IPS DF 19.7 (cell line): ENCODE measurements around the gene SEPTIN12.
"Not testable (repeated sequence)": the region's sequence is repeated elsewhere in the genome, so short reads cannot be mapped to it uniquely, and the experiment has no call there.

ENCODE experiments used
- DNase-seq: peaks from one replicate; pipeline ENCODE4 v3.0.0-alpha.2; 2013; ENCODE audit warnings: low read depth, low spot score

The SEPTIN12 gene

GRCh38 chr16:4754865-4755264, 33.3 kb downstream of the SEPTIN12 start:
- DNase-seq: no peak

GRCh38 chr16:4753227-4753626, 34.9 kb downstream of the SEPTIN12 start:
- no peak for DNase-seq

GRCh38 chr16:4752351-4753100, 35.6 kb downstream of the SEPTIN12 start:
- DNase-seq: no peak

GRCh38 chr16:4750896-4751295, 37.2 kb downstream of the SEPTIN12 start:
- no peak for DNase-seq

DNA sequence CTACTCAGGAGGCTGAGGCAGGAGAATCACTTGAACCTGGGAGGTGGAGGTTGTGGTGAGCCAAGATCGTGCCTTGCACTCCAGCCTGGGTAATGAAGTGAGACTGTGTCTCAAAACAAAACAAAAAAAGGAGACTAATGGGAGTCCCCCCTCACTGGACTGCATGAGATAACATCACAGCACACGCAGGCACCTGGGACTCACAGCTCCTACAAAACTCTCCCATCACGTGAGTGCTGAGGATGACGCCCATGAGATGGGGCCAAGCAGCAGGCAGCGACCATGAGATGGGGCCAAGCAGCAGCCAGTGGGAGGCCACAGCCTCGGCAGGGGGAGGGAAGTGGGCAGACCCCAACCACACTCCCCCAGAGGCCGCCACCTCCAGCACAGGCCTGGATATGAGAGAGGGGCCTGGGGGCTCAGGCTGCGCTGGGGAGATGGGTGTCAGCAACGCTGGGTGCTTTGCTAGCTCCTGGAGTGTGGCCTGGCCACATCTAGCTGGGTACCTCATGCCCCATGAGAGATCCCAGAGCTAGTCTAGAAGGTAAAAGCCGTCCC, 38.4 kb downstream of the SEPTIN12 start:
- no peak for DNase-seq

- DNase-seq: no peak
Measured at GRCh38 chr16:4748682-4749411, 39.3 kb downstream of the SEPTIN12 start.

GRCh38 chr16:4747906-4748681, 40.1 kb downstream of the SEPTIN12 start:
- DNase-seq: no peak

DNA sequence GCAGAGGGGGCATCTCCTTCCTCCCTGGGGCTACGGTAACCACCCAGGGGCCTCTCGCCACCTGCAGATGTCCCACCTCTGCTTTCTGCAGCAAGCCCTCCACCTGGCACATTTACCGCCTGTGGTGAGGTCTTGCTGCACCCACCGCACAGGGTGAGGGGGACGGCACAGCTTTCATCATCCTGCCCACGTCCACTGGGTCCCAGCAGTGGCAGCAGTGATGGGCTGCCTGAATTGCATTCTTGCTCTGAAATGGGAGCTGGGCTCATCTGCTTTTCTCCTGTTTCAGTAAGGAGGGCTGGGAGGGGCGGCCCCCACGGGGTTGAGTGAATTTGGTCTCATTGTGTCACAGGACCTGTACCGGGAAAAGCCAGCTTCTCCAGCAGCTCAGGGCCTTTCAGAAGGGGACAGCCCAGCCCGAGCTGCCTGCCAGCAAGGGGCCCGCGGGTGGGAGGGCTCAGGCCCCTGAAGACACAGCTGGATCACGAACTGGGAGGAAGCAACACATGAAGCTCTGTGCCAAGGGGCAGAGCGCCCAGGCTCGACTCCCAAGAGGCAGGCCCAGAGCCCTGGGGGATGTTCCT, 41.1 kb downstream of the SEPTIN12 start:
- no peak for DNase-seq

- no peak for DNase-seq
Measured at GRCh38 chr16:4746215-4746614, 41.9 kb downstream of the SEPTIN12 start.

- DNase-seq: no peak
Measured at GRCh38 chr16:4745274-4745569, 42.9 kb downstream of the SEPTIN12 start.

DNA sequence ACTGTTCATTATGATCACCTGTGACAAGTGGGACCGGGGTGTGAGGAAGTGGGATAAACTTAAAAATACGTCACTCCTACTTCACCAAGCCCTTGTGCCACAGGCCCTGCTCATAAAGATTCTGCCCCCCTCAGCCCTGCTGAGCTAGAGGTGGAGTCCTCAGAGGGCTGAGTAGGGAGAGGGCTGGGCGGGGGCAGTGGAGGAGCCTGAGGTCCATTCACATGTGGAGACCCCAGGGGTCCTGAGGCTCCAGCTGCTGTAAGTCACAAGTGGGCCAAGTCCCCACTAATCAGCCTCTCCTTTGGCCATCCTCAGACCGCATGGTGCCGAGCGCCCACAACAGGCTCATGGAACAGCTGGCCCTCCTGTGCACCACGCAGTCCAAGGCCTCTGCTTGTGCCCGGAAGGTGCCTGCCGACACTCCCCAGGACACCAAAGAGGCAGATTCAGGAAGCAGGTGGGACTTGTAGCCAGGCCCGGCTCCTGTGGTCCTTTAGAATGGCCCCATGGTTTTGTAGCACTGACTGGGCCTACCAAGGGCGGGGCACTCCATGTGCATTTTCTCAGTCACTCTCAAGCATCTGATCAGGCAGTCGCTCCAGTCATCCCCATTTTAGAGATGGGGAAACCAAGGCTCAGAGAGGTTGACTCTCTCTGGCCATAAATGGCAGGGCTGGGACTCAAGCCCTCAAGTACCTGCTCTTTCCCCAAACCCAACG, 43.4 kb downstream of the SEPTIN12 start:
- no peak for DNase-seq

GRCh38 chr16:4743226-4743878, 44.8 kb downstream of the SEPTIN12 start:
- DNase-seq: no peak

DNA sequence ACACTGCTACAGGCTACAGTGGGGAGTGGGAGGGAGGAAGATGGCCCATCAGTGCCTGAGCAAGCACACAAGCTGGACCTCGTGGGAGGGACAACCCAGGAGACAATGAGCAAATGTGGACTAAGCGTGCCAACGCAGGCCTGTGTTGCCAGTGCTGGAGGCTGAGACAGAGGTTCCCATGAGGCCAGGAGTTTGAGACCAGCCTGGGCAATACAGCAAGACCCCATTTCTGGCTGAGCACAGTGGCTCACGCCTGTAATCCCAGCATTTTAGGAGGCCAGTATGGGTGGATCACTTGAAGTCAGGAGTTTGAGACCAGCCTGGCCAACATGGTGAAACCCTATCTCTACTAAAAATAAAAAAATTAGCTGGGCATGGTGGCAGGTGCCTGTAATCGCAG, 49.8 kb downstream of the SEPTIN12 start:
- not testable (repeated sequence) for DNase-seq

- DNase-seq: no peak
Measured at GRCh38 chr16:4737545-4737944, 50.6 kb downstream of the SEPTIN12 start.

DNA sequence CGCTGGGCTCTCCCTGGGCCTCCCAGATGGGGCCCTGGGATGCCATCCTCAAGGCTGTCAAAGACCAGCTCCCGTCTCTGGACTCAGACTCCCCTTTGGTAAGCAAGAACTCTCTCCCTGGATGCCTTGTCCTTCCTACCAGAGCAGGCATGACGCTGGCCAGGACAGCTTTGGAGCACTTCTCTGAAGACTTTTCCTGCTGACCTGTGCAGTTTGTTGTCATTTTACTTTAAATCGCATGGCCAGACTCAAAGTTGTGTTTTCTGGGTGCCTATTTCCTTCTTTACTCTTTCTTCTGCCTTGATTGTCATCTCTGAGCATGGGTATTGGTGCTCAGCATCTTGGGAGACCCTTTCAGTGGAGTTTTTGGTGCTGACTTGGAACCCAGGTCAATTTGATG, 51.6 kb downstream of the SEPTIN12 start:
- no peak for DNase-seq

GRCh38 chr16:4734730-4735535, 53.2 kb downstream of the SEPTIN12 start:
- no peak for DNase-seq

GRCh38 chr16:4734063-4734729, 53.9 kb downstream of the SEPTIN12 start, which contains the start of the genes ANKS3 and DNAAF8:
Gene ANKS3, minus strand, starts transcription at chr16:4734271. Its CDS starts 4,122 bp downstream, at chr16:4730149.
Gene DNAAF8, plus strand, starts transcription at chr16:4734537. Its CDS starts 1,978 bp downstream, at chr16:4736515.
- DNase-seq: peak; percentile 94

GRCh38 chr16:4733747-4734062, 54.4 kb downstream of the SEPTIN12 start:
- DNase-seq: no peak

DNA sequence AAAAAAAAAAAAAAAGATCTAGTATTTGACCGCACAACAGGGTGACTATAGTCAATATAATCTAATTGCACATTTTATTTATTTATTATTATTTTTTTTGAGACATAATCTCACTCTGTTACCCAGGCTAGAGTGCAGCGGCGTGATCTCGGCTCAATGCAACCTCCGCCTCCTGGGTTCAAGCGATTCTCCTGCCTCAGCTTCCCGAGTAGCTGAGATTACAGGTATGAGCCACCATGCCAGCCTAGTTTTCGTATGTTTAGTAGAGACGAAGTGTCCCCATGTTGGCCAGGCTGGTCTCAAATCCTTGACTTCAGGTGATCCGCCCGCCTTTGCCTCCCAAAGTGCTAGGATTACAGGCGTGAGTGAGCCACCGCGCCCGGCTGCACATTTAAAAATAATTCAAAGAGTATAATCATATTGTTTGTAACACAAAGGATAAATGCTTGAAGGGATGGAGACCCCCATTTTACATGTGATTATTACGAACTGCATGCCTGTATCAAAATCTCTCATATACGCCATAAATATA, 54.9 kb downstream of the SEPTIN12 start:
- DNase-seq: no peak
